H1 (cell line): ENCODE results near the gene HTR3C. TPM values are rescaled to one million over a fixed set of nuclear protein-coding genes. Genes with fewer than 3 reads are reported as not detected.

Source experiments
- CTCF ChIA-PET: fragments of 300-600 bp; sonication (Branson Sonifier 250); formaldehyde crosslinking; loops from one replicate; lab custom pipeline; 2021; ENCODE audit not compliant: partially characterized antibody; lab: Charles Lee
- POLR2A ChIA-PET: fragments of 300-600 bp; sonication (Branson Sonifier 250); formaldehyde crosslinking; loops from one replicate; lab custom pipeline; 2021; ENCODE audit warnings: inconsistent platforms; ENCODE audit not compliant: partially characterized antibody; lab: Charles Lee
- DNase-seq, 2 experiments: peaks; one replicate each; pipeline versions ENCODE4 v3.0.0 to v3.0.0-alpha.2; 2010 to 2022; ENCODE audit warnings: low spot score in 2 of 2, low read depth in 1 of 2, mixed read lengths in 1 of 2
- FAIRE-seq: peaks from 2 replicates; lab custom pipeline; 2011; peaks lifted over from hg19 to GRCh38; lab: Jason Lieb, UNC
- H2AFZ ChIP-seq: 2 replicates; pipeline ENCODE4 v1.8.1; 2012; ENCODE audit warnings: low read length, inconsistent platforms
- H2AK5ac ChIP-seq: 2 replicates; pipeline ENCODE4 v1.6.1; 2013; ENCODE audit warnings: low read depth, low read length
- H2BK120ac ChIP-seq: replicated peaks from 2 replicates; pipeline ENCODE3; 2013; ENCODE audit warnings: low read depth, low read length, inconsistent platforms
- H2BK12ac ChIP-seq: 2 replicates; pipeline ENCODE4 v1.6.1; 2013; ENCODE audit warnings: low read depth, low read length
- H2BK15ac ChIP-seq: 2 replicates; pipeline ENCODE4 v1.6.1; 2013; ENCODE audit warnings: low read length
- H2BK20ac ChIP-seq: 2 replicates; pipeline ENCODE4 v1.6.1; 2013; ENCODE audit warnings: low read length
- H2BK5ac ChIP-seq: 2 replicates; pipeline ENCODE4 v1.6.1; 2013; ENCODE audit warnings: low read depth, low read length
- H3K14ac ChIP-seq: 2 replicates; pipeline ENCODE4 v1.6.1; 2013; ENCODE audit warnings: inconsistent platforms; ENCODE audit not compliant: insufficient read length
- H3K18ac ChIP-seq: 2 replicates; pipeline ENCODE4 v1.6.1; 2013; ENCODE audit warnings: low read length; ENCODE audit errors: extremely low read depth
- H3K23ac ChIP-seq: 2 replicates; pipeline ENCODE4 v1.6.1; 2013; ENCODE audit warnings: inconsistent platforms; ENCODE audit not compliant: insufficient read length
- H3K23me2 ChIP-seq: 2 replicates; pipeline ENCODE4 v1.6.1; 2013; ENCODE audit warnings: low read depth, low read length
- H3K27ac ChIP-seq: 2 replicates; pipeline ENCODE4 v1.6.1; 2011; ENCODE audit warnings: low read depth, low read length, inconsistent platforms
- H3K27me3 ChIP-seq, 4 experiments: replicated peaks in 1 of 4; 1 replicate in 1 of 4; 2 replicates in 3 of 4; pipeline versions ENCODE4 v1.6.1 to v1.8.1; 2011 to 2013; ENCODE audit warnings: low read length in 3 of 4, mild to moderate bottlenecking in 3 of 4, inconsistent platforms in 2 of 4, mixed read lengths in 2 of 4, moderate library complexity in 1 of 4; ENCODE audit not compliant: control insufficient read depth in 3 of 4, insufficient read depth in 3 of 4; ENCODE audit errors: extremely low read depth in 1 of 4
- H3K36me3 ChIP-seq, 4 experiments: 2 replicates each; pipeline versions ENCODE4 v1.6.1 to v1.8.1; 2011 to 2013; ENCODE audit warnings: mild to moderate bottlenecking in 4 of 4, low read length in 3 of 4, moderate library complexity in 2 of 4, control low read depth in 1 of 4, inconsistent platforms in 1 of 4; ENCODE audit not compliant: insufficient read depth in 4 of 4, control insufficient read depth in 2 of 4
- H3K4ac ChIP-seq: replicated peaks from 2 replicates; pipeline ENCODE3; 2013; ENCODE audit warnings: low read length, low read depth, mixed read lengths, inconsistent platforms; ENCODE audit not compliant: insufficient read length
- H3K4me1 ChIP-seq, 4 experiments: replicated peaks in 1 of 4; 1 replicate in 1 of 4; 2 replicates in 3 of 4; pipeline versions ENCODE4 v1.6.1 to v1.8.1; 2011 to 2013; ENCODE audit warnings: low read length in 3 of 4, inconsistent platforms in 2 of 4, mixed read lengths in 1 of 4; ENCODE audit not compliant: insufficient read depth in 4 of 4, control insufficient read depth in 3 of 4
- H3K4me2 ChIP-seq, 2 experiments: 2 replicates each; pipeline versions ENCODE4 v1.6.1 to v1.8.1; 2011 to 2013; ENCODE audit warnings: low read depth in 2 of 2, low read length in 2 of 2, control low read depth in 1 of 2, inconsistent platforms in 1 of 2, mild to moderate bottlenecking in 1 of 2; ENCODE audit not compliant: insufficient read depth in 1 of 2
- H3K4me3 ChIP-seq, 4 experiments: fragments of 200-600, 300-600 bp in 1 of 4; sonication (generic), shearing (Covaris generic), sonication (Bioruptor Twin) in 1 of 4; 2 replicates each; pipeline versions ENCODE4 v1.5.1 to v1.8.1; 2011 to 2016; ENCODE audit warnings: low read length in 4 of 4, low read depth in 3 of 4, control low read depth in 2 of 4, inconsistent platforms in 2 of 4, mild to moderate bottlenecking in 2 of 4, mixed read lengths in 1 of 4, moderate library complexity in 1 of 4; ENCODE audit not compliant: insufficient read depth in 2 of 4; ENCODE audit errors: extremely low read depth in 1 of 4
- H3K56ac ChIP-seq: replicated peaks from 2 replicates; pipeline ENCODE3; 2013; ENCODE audit warnings: low read depth, mild to moderate bottlenecking, mixed read lengths, low read length, inconsistent platforms; ENCODE audit not compliant: insufficient read length
- H3K79me1 ChIP-seq: 2 replicates; pipeline ENCODE4 v1.6.1; 2013; ENCODE audit warnings: low read depth, low read length, control low read depth
- H3K79me2 ChIP-seq, 2 experiments: 2 replicates each; pipeline versions ENCODE4 v1.6.1 to v1.8.1; 2012 to 2013; ENCODE audit warnings: low read length in 2 of 2, mild to moderate bottlenecking in 2 of 2, inconsistent platforms in 1 of 2; ENCODE audit not compliant: insufficient read depth in 2 of 2, control insufficient read depth in 1 of 2
- H3K9ac ChIP-seq, 4 experiments: replicated peaks in 1 of 4; 1 replicate in 1 of 4; 2 replicates in 3 of 4; pipeline versions ENCODE4 v1.6.1 to v1.8.1; 2011 to 2013; ENCODE audit warnings: low read depth in 3 of 4, low read length in 3 of 4, control low read depth in 2 of 4, mild to moderate bottlenecking in 2 of 4, moderate library complexity in 2 of 4, inconsistent platforms in 1 of 4; ENCODE audit errors: extremely low read depth in 1 of 4
- H3K9me3 ChIP-seq, 2 experiments: 2 replicates each; pipeline versions ENCODE4 v1.6.1 to v1.8.1; 2012 to 2013; ENCODE audit warnings: mild to moderate bottlenecking in 2 of 2, moderate library complexity in 2 of 2, control low read depth in 1 of 2, inconsistent platforms in 1 of 2, low read depth in 1 of 2, low read length in 1 of 2, mixed read lengths in 1 of 2; ENCODE audit not compliant: insufficient read depth in 2 of 2
- H4K20me1 ChIP-seq, 2 experiments: replicated peaks in 1 of 2; 2 replicates each; pipeline versions ENCODE3 to v1.8.1; 2011 to 2013; ENCODE audit warnings: inconsistent platforms in 2 of 2, low read length in 2 of 2, mild to moderate bottlenecking in 1 of 2; ENCODE audit not compliant: insufficient read depth in 2 of 2, control insufficient read depth in 1 of 2
- H4K5ac ChIP-seq: 2 replicates; pipeline ENCODE4 v1.6.1; 2013; ENCODE audit warnings: low read length, low read depth, mixed read lengths, inconsistent platforms; ENCODE audit not compliant: insufficient read length
- H4K8ac ChIP-seq: 2 replicates; pipeline ENCODE4 v1.8.0; 2013; ENCODE audit warnings: mild to moderate bottlenecking, moderate library complexity, low read length, inconsistent platforms; ENCODE audit not compliant: insufficient read depth; ENCODE audit errors: extremely low read depth
- H4K91ac ChIP-seq: replicated peaks from 2 replicates; pipeline ENCODE3; 2013; ENCODE audit warnings: low read length, mixed read lengths, inconsistent platforms; ENCODE audit not compliant: insufficient read length
- CHD1 ChIP-seq: IDR thresholded peaks from 2 replicates; pipeline ENCODE4 v1.6.1; 2012; ENCODE audit warnings: low read depth, low read length, improper control_type of control experiment
- CHD2 ChIP-seq: IDR thresholded peaks from 2 replicates; pipeline ENCODE4 v1.6.1; 2012; ENCODE audit warnings: low read length, improper control_type of control experiment
- CREB1 ChIP-seq: IDR thresholded peaks from 2 replicates; pipeline ENCODE4 v1.6.1; 2012; ENCODE audit warnings: inconsistent platforms
- HDAC6 ChIP-seq: IDR thresholded peaks from one replicate; pipeline ENCODE4 v1.7.1; 2012; ENCODE audit warnings: low read depth, mild to moderate bottlenecking, inconsistent platforms, low read length, moderate library complexity
- TAF1 ChIP-seq: IDR thresholded peaks from 2 replicates; pipeline ENCODE4 v1.6.1; 2011; ENCODE audit warnings: mild to moderate bottlenecking, low read depth, low read length
- TEAD4 ChIP-seq: IDR thresholded peaks from 2 replicates; pipeline ENCODE4 v1.6.1; 2012; ENCODE audit warnings: low read depth, low read length, inconsistent platforms, mixed read lengths
- WGBS, 2 experiments: shearing (Covaris generic) in 1 of 2; methylation state at CpG; one replicate each; pipeline versions ENCODE4 v1.1.6 to v1.1.7; 2013 to 2015; ENCODE audit warnings: low lambda C conversion rate in 2 of 2, mixed read lengths in 2 of 2, inconsistent platforms in 1 of 2, low coverage in 1 of 2, missing lambda C conversion rate in 1 of 2; ENCODE audit not compliant: insufficient replicate concordance in 2 of 2, insufficient coverage in 1 of 2, insufficient read length in 1 of 2; ENCODE audit errors: extremely low coverage in 1 of 2, missing lambda C conversion rate in 1 of 2; 5-methylcytosine and 5-hydroxymethylcytosine counted together
- polyA plus RNA-seq, 7 experiments: library from polyadenylated mRNA; depleted of rRNA in 3 of 7; stranded (reverse) in 5 of 7; unstranded in 2 of 7; fragments of >200 nt in 5 of 7; fragments of 200-250 nt in 2 of 7; gene quantifications; 1 replicate in 5 of 7; 2 replicates in 1 of 7; 4 replicates in 1 of 7; pipeline versions ENCODE4 v1.2.1 to v1.2.3, GENCODE V29; 2011 to 2013; ENCODE audit warnings: missing spikeins in 2 of 7, mixed read lengths in 2 of 7
- total RNA-seq: library from RNA; stranded (reverse); fragmentation: NEBNext Ultra II Directional; extraction: Animal tissue kit (Norgen Biotek cat#: 25700); gene quantifications from 2 replicates; pipeline ENCODE4 v1.2.1, GENCODE V29; 2021
- TF ChIP-seq, protein P1 (sequence below): IDR thresholded peaks from 2 replicates; pipeline ENCODE4 v1.6.1; 2011; ENCODE audit warnings: low read length, improper control_type of control experiment

HTR3C gene
- total and polyA plus RNA-seq, 2 of the 8 experiments (the other 6 are each of a cell fraction or from before 2014, with no cell fraction given) = 0.03 TPM; not detected in 1

DNA sequence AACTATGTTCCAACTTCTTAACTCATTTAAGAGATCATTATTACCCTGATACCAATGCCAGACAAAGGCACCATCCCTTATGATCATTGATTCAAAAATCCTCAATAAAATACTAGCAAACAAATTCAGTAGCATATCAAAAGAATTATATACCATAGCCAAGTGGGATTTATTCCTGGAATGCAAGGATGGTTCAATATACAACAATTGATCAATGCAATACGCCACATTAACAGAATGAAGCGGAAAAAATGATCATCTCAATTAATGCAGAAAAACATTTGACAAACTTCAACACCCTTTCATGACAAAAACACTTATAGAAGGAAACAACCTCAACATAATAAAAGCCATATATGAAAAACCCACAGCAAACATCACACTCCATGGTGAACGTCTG, 39.4 kb downstream of the HTR3C start:
- no peak overlapping the region for H2AK5ac ChIP-seq
- no peak overlapping the region for H3K18ac ChIP-seq
- ChIA-PET POLR2A (interaction anchor here (1.6 kb wide), 1 partner anchor 9 kb away, joined by 3 read pairs; no protein-coding TSS in a partner anchor), CTCF (no interaction called here)
- H2BK20ac ChIP-seq = no peak overlapping the region
- no peaks in the 10 kb centered on the region for H3K27me3 ChIP-seq
- no peak overlapping the region for H3K56ac ChIP-seq
- no peaks in the 10 kb centered on the region for H4K20me1 ChIP-seq
- no peaks in the 10 kb centered on the region for H3K79me2 ChIP-seq
- no peak overlapping the region for H3K23ac ChIP-seq
- no peak overlapping the region for H3K4ac ChIP-seq
- DNase-seq (no peak), FAIRE-seq (no peak)
- no peaks in the 10 kb centered on the region for H3K4me1 ChIP-seq
- H2BK5ac ChIP-seq = no peak overlapping the region
- H2BK12ac ChIP-seq = no peak overlapping the region
- no peak overlapping the region for H4K91ac ChIP-seq
- no peak for TF ChIP-seq HDAC6
- TF ChIP-seq, protein P1, sequence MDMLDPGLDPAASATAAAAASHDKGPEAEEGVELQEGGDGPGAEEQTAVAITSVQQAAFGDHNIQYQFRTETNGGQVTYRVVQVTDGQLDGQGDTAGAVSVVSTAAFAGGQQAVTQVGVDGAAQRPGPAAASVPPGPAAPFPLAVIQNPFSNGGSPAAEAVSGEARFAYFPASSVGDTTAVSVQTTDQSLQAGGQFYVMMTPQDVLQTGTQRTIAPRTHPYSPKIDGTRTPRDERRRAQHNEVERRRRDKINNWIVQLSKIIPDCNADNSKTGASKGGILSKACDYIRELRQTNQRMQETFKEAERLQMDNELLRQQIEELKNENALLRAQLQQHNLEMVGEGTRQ = no peak
- no peak for TF ChIP-seq TAF1
- TF ChIP-seq CREB1 = no peak
- TF ChIP-seq TEAD4 = no peak
- TF ChIP-seq CHD2 = no peak
- TF ChIP-seq CHD1 = no peak
- 89% methylated on average over 3 of the region's 3 CpGs; no CpG with 5 or more reads in 1 of the 2 experiments for WGBS, 2 experiments
- no peak overlapping the region for H2BK120ac ChIP-seq
- H3K4me3 ChIP-seq = no peak overlapping the region
- H4K5ac ChIP-seq = no peak overlapping the region
- H2AFZ ChIP-seq = no peak overlapping the region
- H3K79me1 ChIP-seq = no peaks in the 10 kb centered on the region
- H3K4me2 ChIP-seq = no peak overlapping the region
- H3K27ac ChIP-seq = no peak overlapping the region
- H4K8ac ChIP-seq = no peak overlapping the region
- H2BK15ac ChIP-seq = no peak overlapping the region
- no peak overlapping the region for H3K9ac ChIP-seq
- H3K9me3 ChIP-seq = no peaks in the 10 kb centered on the region
- H3K36me3 ChIP-seq = no peaks in the 10 kb centered on the region
- no peaks in the 10 kb centered on the region for H3K23me2 ChIP-seq
- no peak overlapping the region for H3K14ac ChIP-seq
